Astrocyte (in vitro differentiated cells and primary cell): ENCODE measurements around the gene ZMIZ1. TPM values are rescaled to one million over a fixed set of nuclear protein-coding genes. Genes with fewer than 3 reads are reported as not detected.

ENCODE experiments used
- DNase-seq: peaks from one replicate; pipeline ENCODE4 v3.0.0-alpha.2; 2010; ENCODE audit warnings: low read depth
- FAIRE-seq: peaks from 2 replicates; lab custom pipeline; 2011; peaks lifted over from hg19 to GRCh38; lab: Jason Lieb, UNC
- H2AFZ ChIP-seq: 2 replicates; pipeline ENCODE4 v1.6.0; 2012; ENCODE audit warnings: low read depth, low read length, inconsistent platforms
- H3K27ac ChIP-seq: 2 replicates; pipeline ENCODE4 v1.5.1; 2011; ENCODE audit warnings: low read depth, low read length, inconsistent platforms
- H3K27me3 ChIP-seq: 2 replicates; pipeline ENCODE4 v1.6.0; 2011; ENCODE audit warnings: low read length, inconsistent platforms; ENCODE audit not compliant: insufficient read depth
- H3K36me3 ChIP-seq: 2 replicates; pipeline ENCODE4 v1.5.1; 2011; ENCODE audit warnings: low read length, inconsistent platforms; ENCODE audit not compliant: insufficient read depth
- H3K4me1 ChIP-seq: 2 replicates; pipeline ENCODE4 v1.5.1; 2011; ENCODE audit warnings: low read length, inconsistent platforms; ENCODE audit not compliant: insufficient read depth
- H3K4me2 ChIP-seq: 2 replicates; pipeline ENCODE4 v1.6.0; 2012; ENCODE audit warnings: low read length, inconsistent platforms
- H3K4me3 ChIP-seq: 2 replicates; pipeline ENCODE4 v1.5.1; 2011; ENCODE audit warnings: low read depth, mild to moderate bottlenecking, low read length, inconsistent platforms; ENCODE audit not compliant: insufficient read depth
- H3K79me2 ChIP-seq: 2 replicates; pipeline ENCODE4 v1.6.0; 2012; ENCODE audit warnings: mild to moderate bottlenecking, low read length, inconsistent platforms; ENCODE audit not compliant: insufficient read depth
- H3K9ac ChIP-seq: 2 replicates; pipeline ENCODE4 v1.6.0; 2012; ENCODE audit warnings: mild to moderate bottlenecking, low read length, inconsistent platforms
- H3K9me3 ChIP-seq: 2 replicates; pipeline ENCODE4 v1.5.1; 2012; ENCODE audit warnings: low read depth, mild to moderate bottlenecking, low read length, inconsistent platforms; ENCODE audit not compliant: insufficient read depth
- H4K20me1 ChIP-seq: 2 replicates; pipeline ENCODE4 v1.6.0; 2012; ENCODE audit warnings: low read length, inconsistent platforms; ENCODE audit not compliant: insufficient read depth
- H3K27ac Mint-ChIP-seq: one replicate; pipeline ENCODE4 v1.8.0; 2021; ENCODE audit warnings: mild to moderate bottlenecking, mixed read lengths; ENCODE audit not compliant: unreplicated experiment
- H3K27me3 Mint-ChIP-seq: one replicate; pipeline ENCODE4 v1.8.0; 2021; ENCODE audit warnings: low read depth, mixed read lengths; ENCODE audit not compliant: unreplicated experiment
- H3K36me3 Mint-ChIP-seq: one replicate; pipeline ENCODE4 v1.8.0; 2021; ENCODE audit warnings: low read depth, mixed read lengths; ENCODE audit not compliant: unreplicated experiment
- H3K4me1 Mint-ChIP-seq: one replicate; pipeline ENCODE4 v1.8.0; 2021; ENCODE audit warnings: low read depth, mixed read lengths; ENCODE audit not compliant: unreplicated experiment
- H3K4me3 Mint-ChIP-seq: one replicate; pipeline ENCODE4 v1.8.0; 2021; ENCODE audit warnings: mild to moderate bottlenecking, moderate library complexity, mixed read lengths; ENCODE audit not compliant: unreplicated experiment
- H3K9me3 Mint-ChIP-seq: one replicate; pipeline ENCODE4 v1.8.0; 2021; ENCODE audit warnings: mild to moderate bottlenecking, mixed read lengths; ENCODE audit not compliant: unreplicated experiment
- EZH2 ChIP-seq: IDR thresholded peaks from 2 replicates; pipeline ENCODE4 v1.6.1; 2012; ENCODE audit warnings: mild to moderate bottlenecking, low read length, inconsistent platforms; ENCODE audit not compliant: insufficient read depth
- total RNA-seq: library from RNA; stranded (reverse); gene quantifications from 2 replicates; pipeline ENCODE4 v1.2.1, GENCODE V29; 2021
- TF ChIP-seq, protein P1 (sequence below): IDR thresholded peaks from 2 replicates; pipeline ENCODE4 v1.5.1; 2011; ENCODE audit warnings: low read depth, mild to moderate bottlenecking, inconsistent platforms, low read length, moderate library complexity; ENCODE audit not compliant: insufficient read depth

The ZMIZ1 gene
- total RNA-seq, 1 donor from 2014 or later: 45.5 TPM

DNA sequence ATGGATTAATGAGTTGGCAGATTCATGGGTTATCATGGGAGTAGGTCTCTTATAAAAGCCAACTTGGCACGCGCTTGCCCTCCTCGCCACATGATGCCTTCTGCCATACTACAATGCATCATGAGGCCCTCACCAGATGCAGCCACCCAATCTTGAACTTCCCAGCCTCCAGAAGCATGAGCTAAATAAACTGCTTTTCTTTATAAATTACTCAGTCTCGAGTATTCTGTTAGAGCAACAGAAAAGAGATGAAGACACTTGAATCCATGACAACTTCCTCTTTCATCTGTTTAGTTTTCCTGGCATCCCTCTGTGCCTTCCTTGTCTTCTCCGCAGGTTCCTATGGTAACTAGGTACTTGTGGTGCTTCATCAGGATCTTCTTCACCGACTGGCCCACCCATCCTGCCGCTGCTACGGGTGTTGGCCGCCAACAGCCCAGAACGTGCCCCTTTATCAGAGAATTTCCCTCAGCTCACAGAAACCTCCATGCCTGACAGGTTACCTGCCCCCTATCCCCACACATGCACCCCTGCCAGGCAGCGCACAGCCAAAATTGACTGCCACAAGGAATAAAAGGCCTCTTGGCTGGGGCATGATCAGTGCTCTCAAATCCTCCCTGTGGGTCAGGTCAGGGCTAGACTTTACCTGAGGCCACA is 250.5 kb downstream of the ZMIZ1 start:
- Histone ChIP-seq H3K9ac (no peak overlapping the region), H3K4me1 (peaks cover 51% of the 10 kb centered on the region), H3K79me2 (no peaks in the 10 kb centered on the region), H4K20me1 (peaks cover 22% of the 10 kb centered on the region), H3K36me3 (no peaks in the 10 kb centered on the region), H3K9me3 (no peaks in the 10 kb centered on the region), H3K4me3 (no peak overlapping the region), H3K27me3 (no peaks in the 10 kb centered on the region), H3K27ac (no peak overlapping the region), H2AFZ (no peak overlapping the region), H3K4me2 (no peak overlapping the region)
- TF ChIP-seq, protein P1, sequence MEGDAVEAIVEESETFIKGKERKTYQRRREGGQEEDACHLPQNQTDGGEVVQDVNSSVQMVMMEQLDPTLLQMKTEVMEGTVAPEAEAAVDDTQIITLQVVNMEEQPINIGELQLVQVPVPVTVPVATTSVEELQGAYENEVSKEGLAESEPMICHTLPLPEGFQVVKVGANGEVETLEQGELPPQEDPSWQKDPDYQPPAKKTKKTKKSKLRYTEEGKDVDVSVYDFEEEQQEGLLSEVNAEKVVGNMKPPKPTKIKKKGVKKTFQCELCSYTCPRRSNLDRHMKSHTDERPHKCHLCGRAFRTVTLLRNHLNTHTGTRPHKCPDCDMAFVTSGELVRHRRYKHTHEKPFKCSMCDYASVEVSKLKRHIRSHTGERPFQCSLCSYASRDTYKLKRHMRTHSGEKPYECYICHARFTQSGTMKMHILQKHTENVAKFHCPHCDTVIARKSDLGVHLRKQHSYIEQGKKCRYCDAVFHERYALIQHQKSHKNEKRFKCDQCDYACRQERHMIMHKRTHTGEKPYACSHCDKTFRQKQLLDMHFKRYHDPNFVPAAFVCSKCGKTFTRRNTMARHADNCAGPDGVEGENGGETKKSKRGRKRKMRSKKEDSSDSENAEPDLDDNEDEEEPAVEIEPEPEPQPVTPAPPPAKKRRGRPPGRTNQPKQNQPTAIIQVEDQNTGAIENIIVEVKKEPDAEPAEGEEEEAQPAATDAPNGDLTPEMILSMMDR: no peak
- no peak for TF ChIP-seq EZH2
- Mint-ChIP-seq H3K27me3 (peaks cover 6% of the 10 kb centered on the region), H3K36me3 (peaks cover 4% of the 10 kb centered on the region), H3K4me3 (no peak overlapping the region), H3K9me3 (peaks cover 5% of the 10 kb centered on the region), H3K4me1 (peaks cover 43% of the 10 kb centered on the region), H3K27ac (peak overlapping the region; percentile 81)
- DNase-seq: no peak
- no peak for FAIRE-seq

- TF ChIP-seq, protein P1: no peak
- no peak for TF ChIP-seq EZH2
- no peak for DNase-seq
- H3K4me1 ChIP-seq: peaks cover 51% of the 10 kb centered on the region
- no peaks in the 10 kb centered on the region for H3K79me2 ChIP-seq
- H3K36me3 ChIP-seq: no peaks in the 10 kb centered on the region
- Mint-ChIP-seq H3K4me3 (no peak overlapping the region), H3K27ac (no peak overlapping the region), H3K27me3 (peaks cover 6% of the 10 kb centered on the region), H3K36me3 (peaks cover 3% of the 10 kb centered on the region), H3K4me1 (peaks cover 43% of the 10 kb centered on the region), H3K9me3 (peaks cover 7% of the 10 kb centered on the region)
- H3K27me3 ChIP-seq: no peaks in the 10 kb centered on the region
- H3K9me3 ChIP-seq: no peaks in the 10 kb centered on the region
- no peak overlapping the region for H3K4me3 ChIP-seq
- no peak overlapping the region for H3K27ac ChIP-seq
- peaks cover 12% of the 10 kb centered on the region for H4K20me1 ChIP-seq
- no peak overlapping the region for H3K9ac ChIP-seq
- FAIRE-seq: no peak
- no peak overlapping the region for H2AFZ ChIP-seq
- H3K4me2 ChIP-seq: no peak overlapping the region
Observed at GRCh38 chr10:79320316-79320715, 251.6 kb downstream of the ZMIZ1 start.

GRCh38 chr10:79320820-79321493 is 252.2 kb downstream of the ZMIZ1 start:
- no peak overlapping the region for H3K27ac Mint-ChIP-seq
- DNase-seq: peak; percentile 77
- no peak for FAIRE-seq
- H3K4me1 Mint-ChIP-seq: peaks cover 43% of the 10 kb centered on the region
- peaks cover 7% of the 10 kb centered on the region for H3K9me3 Mint-ChIP-seq
- no peaks in the 10 kb centered on the region for H3K27me3 ChIP-seq
- no peak overlapping the region for H3K27ac ChIP-seq
- peaks cover 51% of the 10 kb centered on the region for H3K4me1 ChIP-seq
- peaks cover 12% of the 10 kb centered on the region for H4K20me1 ChIP-seq
- no peaks in the 10 kb centered on the region for H3K79me2 ChIP-seq
- H3K4me3 ChIP-seq: no peak overlapping the region
- H3K9me3 ChIP-seq: no peaks in the 10 kb centered on the region
- H3K4me3 Mint-ChIP-seq: no peak overlapping the region
- no peaks in the 10 kb centered on the region for H3K36me3 ChIP-seq
- H3K9ac ChIP-seq: no peak overlapping the region
- peaks cover 5% of the 10 kb centered on the region for H3K27me3 Mint-ChIP-seq
- peaks cover 1% of the 10 kb centered on the region for H3K36me3 Mint-ChIP-seq
- no peak overlapping the region for H3K4me2 ChIP-seq
- TF ChIP-seq EZH2: no peak
- TF ChIP-seq, protein P1: no peak
- H2AFZ ChIP-seq: no peak overlapping the region
